Measurements from ENCODE around the gene ZNF892. TPM values are rescaled to one million over a fixed set of nuclear protein-coding genes. Genes with fewer than 3 reads are reported as not detected.

The ZNF892 gene
- total RNA-seq, 2 donors from 2014 or later, result 2.2 to 2.6 TPM

DNA sequence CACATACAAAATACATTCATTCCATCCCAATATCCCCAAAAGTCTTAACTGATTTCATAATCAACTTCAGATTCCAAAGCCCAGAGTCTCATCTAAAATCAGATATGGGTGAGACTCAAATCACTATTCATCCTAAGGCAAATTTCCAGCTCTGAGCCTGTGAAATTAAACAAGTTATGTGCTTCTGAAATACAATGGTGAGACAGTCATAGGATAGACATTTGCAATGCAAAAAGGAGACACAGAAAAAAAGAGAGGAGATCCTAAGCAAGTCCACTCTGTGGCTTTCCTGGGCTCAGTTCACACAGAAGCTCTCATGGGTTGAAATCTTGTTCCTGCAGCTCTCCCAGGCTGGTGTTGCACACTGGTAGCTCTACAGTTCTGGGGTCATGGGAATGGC is 18.3 kb downstream of the ZNF892 start:
- no peak overlapping the region for H3K4me3 ChIP-seq
- H3K9ac ChIP-seq (ENCODE audit: low read depth in 2 of 2, low read length in 2 of 2), result no peak overlapping the region
- no peaks in the 10 kb centered on the region for H3K4me1 ChIP-seq
- H3K9me3 ChIP-seq, result no peaks in the 10 kb centered on the region
- no peaks in the 10 kb centered on the region for H3K36me3 ChIP-seq
- TF ChIP-seq, protein P1, sequence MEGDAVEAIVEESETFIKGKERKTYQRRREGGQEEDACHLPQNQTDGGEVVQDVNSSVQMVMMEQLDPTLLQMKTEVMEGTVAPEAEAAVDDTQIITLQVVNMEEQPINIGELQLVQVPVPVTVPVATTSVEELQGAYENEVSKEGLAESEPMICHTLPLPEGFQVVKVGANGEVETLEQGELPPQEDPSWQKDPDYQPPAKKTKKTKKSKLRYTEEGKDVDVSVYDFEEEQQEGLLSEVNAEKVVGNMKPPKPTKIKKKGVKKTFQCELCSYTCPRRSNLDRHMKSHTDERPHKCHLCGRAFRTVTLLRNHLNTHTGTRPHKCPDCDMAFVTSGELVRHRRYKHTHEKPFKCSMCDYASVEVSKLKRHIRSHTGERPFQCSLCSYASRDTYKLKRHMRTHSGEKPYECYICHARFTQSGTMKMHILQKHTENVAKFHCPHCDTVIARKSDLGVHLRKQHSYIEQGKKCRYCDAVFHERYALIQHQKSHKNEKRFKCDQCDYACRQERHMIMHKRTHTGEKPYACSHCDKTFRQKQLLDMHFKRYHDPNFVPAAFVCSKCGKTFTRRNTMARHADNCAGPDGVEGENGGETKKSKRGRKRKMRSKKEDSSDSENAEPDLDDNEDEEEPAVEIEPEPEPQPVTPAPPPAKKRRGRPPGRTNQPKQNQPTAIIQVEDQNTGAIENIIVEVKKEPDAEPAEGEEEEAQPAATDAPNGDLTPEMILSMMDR (IDR thresholded peaks at IDR 0.05), result no peak
- H3K27me3 ChIP-seq, result no peaks in the 10 kb centered on the region
- intact Hi-C loops (cut with DNase I), result no loop called here
- no peak for DNase-seq
- no peak overlapping the region for H3K27ac ChIP-seq

- H3K4me3 ChIP-seq, result no peak overlapping the region
- intact Hi-C loops (cut with DNase I), result loop anchor here (1.0 kb wide), 1 partner anchor 84 kb away; no protein-coding TSS in a partner anchor
- no peak overlapping the region for H3K9ac ChIP-seq (ENCODE audit: low read depth in 2 of 2, low read length in 2 of 2)
- DNase-seq, result peak; percentile 74
- H3K27me3 ChIP-seq, result no peaks in the 10 kb centered on the region
- H3K9me3 ChIP-seq, result no peaks in the 10 kb centered on the region
- no peaks in the 10 kb centered on the region for H3K4me1 ChIP-seq
- TF ChIP-seq, protein P1 (IDR thresholded peaks at IDR 0.05), result peak; percentile 71
- no peak overlapping the region for H3K27ac ChIP-seq
- no peaks in the 10 kb centered on the region for H3K36me3 ChIP-seq
These were observed 24.4 kb downstream of the ZNF892 start for GRCh38 chr2:95231723-95232122.

GRCh38 chr2:95232232-95232631 is 24.9 kb downstream of the ZNF892 start:
- Histone ChIP-seq H3K27ac (no peak overlapping the region), H3K4me1 (no peaks in the 10 kb centered on the region), H3K9me3 (no peaks in the 10 kb centered on the region), H3K9ac (ENCODE audit: low read depth in 2 of 2, low read length in 2 of 2) (no peak overlapping the region), H3K36me3 (no peaks in the 10 kb centered on the region), H3K4me3 (no peak overlapping the region), H3K27me3 (no peaks in the 10 kb centered on the region)
- DNase-seq, result no peak
- TF ChIP-seq, protein P1 (IDR thresholded peaks at IDR 0.05), result no peak
- intact Hi-C loops (cut with DNase I), result no loop called here

- intact Hi-C loops (cut with DNase I), result no loop called here
- H3K27me3 ChIP-seq, result no peaks in the 10 kb centered on the region
- no peaks in the 10 kb centered on the region for H3K4me1 ChIP-seq
- no peak overlapping the region for H3K27ac ChIP-seq
- H3K36me3 ChIP-seq, result no peaks in the 10 kb centered on the region
- H3K9me3 ChIP-seq, result no peaks in the 10 kb centered on the region
- no peak for DNase-seq
- H3K4me3 ChIP-seq, result no peak overlapping the region
- TF ChIP-seq, protein P1 (IDR thresholded peaks at IDR 0.05), result no peak
- no peak overlapping the region for H3K9ac ChIP-seq (ENCODE audit: low read depth in 2 of 2, low read length in 2 of 2)
These were observed 27.0 kb downstream of the ZNF892 start for GRCh38 chr2:95234286-95234785.

- Histone ChIP-seq H3K9me3 (no peaks in the 10 kb centered on the region), H3K9ac (ENCODE audit: low read depth in 2 of 2, low read length in 2 of 2) (no peak overlapping the region), H3K36me3 (no peaks in the 10 kb centered on the region), H3K27me3 (no peaks in the 10 kb centered on the region), H3K27ac (no peak overlapping the region), H3K4me3 (no peak overlapping the region), H3K4me1 (no peaks in the 10 kb centered on the region)
- TF ChIP-seq, protein P1 (IDR thresholded peaks at IDR 0.05), result no peak
- no peak for DNase-seq
- intact Hi-C loops (cut with DNase I), result no loop called here
These were observed 27.5 kb downstream of the ZNF892 start for GRCh38 chr2:95234816-95235215.

Measured in colonic mucosa (tissue), 4 donors.